ENCODE measurements around the gene NEDD9. TPM values are rescaled to one million over a fixed set of nuclear protein-coding genes. Genes with fewer than 3 reads are reported as not detected.

The NEDD9 gene
- total and polyA plus RNA-seq, 2 of the 13 experiments (the other 11 are each of a cell fraction or from before 2014, with no cell fraction given) = 27.1 to 389 TPM

DNA sequence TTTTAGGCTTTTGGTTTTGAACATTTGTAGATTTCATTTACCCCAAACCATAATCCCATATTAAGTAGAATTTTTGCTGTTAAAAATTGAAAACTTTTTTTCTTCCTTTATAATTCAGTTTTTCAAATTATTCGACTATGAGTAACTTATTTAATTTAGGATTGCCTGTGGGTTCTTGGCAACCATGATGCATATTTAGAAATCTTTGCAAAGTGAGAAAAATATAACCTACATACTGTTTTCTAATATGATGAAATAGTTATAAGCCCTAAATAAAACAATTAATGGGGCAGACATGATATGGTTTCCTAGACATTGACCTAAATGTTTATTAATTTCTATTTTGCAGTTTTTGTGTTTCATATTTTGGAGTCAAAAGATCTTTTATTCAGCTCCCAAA, 23.6 kb downstream of the NEDD9 start:
- intact Hi-C loops (cut with micrococcal nuclease; ENCODE audit: unreplicated experiment) (no loop called here), in situ Hi-C loops (cut with HindIII; ENCODE audit: extremely low pct_ligation_motif_present, low pct_unique_long_range_greater_than_20kb) (no loop called here)
- peaks cover 50 to 92% of the 10 kb centered on the region in 2 experiments for H3K36me3 ChIP-seq (replicated peaks in 1 of 2; ENCODE audit: control insufficient read depth in 1 of 2, insufficient read depth in 2 of 2, low read length in 2 of 2)
- 95% methylated on average over 1 of the region's 1 CpG for WGBS (ENCODE audit: low lambda C conversion rate)
- POLR2A ChIA-PET = interaction anchor here (2.9 kb wide), 1 partner anchor 9 kb away, joined by 39 read pairs; no protein-coding TSS in a partner anchor
- 0 out of 2 replicates have a peak, but pooled peaks have one; percentile 4 for TF ChIP-seq CEBPB (IDR thresholded peaks at IDR 0.05; ENCODE audit: borderline replicate concordance, low read depth, low read length)
- TF ChIP-seq, protein P1, sequence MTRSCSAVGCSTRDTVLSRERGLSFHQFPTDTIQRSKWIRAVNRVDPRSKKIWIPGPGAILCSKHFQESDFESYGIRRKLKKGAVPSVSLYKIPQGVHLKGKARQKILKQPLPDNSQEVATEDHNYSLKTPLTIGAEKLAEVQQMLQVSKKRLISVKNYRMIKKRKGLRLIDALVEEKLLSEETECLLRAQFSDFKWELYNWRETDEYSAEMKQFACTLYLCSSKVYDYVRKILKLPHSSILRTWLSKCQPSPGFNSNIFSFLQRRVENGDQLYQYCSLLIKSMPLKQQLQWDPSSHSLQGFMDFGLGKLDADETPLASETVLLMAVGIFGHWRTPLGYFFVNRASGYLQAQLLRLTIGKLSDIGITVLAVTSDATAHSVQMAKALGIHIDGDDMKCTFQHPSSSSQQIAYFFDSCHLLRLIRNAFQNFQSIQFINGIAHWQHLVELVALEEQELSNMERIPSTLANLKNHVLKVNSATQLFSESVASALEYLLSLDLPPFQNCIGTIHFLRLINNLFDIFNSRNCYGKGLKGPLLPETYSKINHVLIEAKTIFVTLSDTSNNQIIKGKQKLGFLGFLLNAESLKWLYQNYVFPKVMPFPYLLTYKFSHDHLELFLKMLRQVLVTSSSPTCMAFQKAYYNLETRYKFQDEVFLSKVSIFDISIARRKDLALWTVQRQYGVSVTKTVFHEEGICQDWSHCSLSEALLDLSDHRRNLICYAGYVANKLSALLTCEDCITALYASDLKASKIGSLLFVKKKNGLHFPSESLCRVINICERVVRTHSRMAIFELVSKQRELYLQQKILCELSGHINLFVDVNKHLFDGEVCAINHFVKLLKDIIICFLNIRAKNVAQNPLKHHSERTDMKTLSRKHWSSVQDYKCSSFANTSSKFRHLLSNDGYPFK (CRISPR knock-in tag; IDR thresholded peaks at IDR 0.05; ENCODE audit: borderline replicate concordance) = no peak
- CTCF ChIA-PET (ENCODE audit: low intra/inter-chr PET ratio, low total read pairs) = no interaction called here
- H3K4me3 ChIP-seq (replicated peaks in 1 of 3; ENCODE audit: insufficient read depth in 1 of 3, low read depth in 2 of 3, low read length in 3 of 3) = no peak overlapping the region
- H3K79me2 ChIP-seq (ENCODE audit: insufficient read depth, low read length) = peaks cover 97% of the 10 kb centered on the region
- H2AFZ ChIP-seq (ENCODE audit: low read length) = no peak overlapping the region
- peak overlapping the region; percentile 68 for H3K27ac ChIP-seq (ENCODE audit: extremely low read length, insufficient read depth, low read length)
- peaks cover 94% of the 10 kb centered on the region for H4K20me1 ChIP-seq (ENCODE audit: insufficient read depth, low read length)
- no peak overlapping the region for H3K4me2 ChIP-seq (ENCODE audit: low read depth, low read length)
- FAIRE-seq (no peak), DNase-seq (ENCODE audit: low spot score) (no peak), ATAC-seq (no peak)
- no TSS peak for BruUV-seq (replicated peaks)
- H3K9me3 ChIP-seq (ENCODE audit: low read length) = no peaks in the 10 kb centered on the region
- H3K4me1 ChIP-seq (ENCODE audit: insufficient read depth, low read length) = peaks cover 100% of the 10 kb centered on the region
- H3K9ac ChIP-seq (ENCODE audit: insufficient read depth, low read depth, low read length) = no peak overlapping the region
- H3K27me3 ChIP-seq (ENCODE audit: control insufficient read depth in 1 of 2, insufficient read depth in 2 of 2, low read length in 2 of 2) = no peaks in the 10 kb centered on the region

DNA sequence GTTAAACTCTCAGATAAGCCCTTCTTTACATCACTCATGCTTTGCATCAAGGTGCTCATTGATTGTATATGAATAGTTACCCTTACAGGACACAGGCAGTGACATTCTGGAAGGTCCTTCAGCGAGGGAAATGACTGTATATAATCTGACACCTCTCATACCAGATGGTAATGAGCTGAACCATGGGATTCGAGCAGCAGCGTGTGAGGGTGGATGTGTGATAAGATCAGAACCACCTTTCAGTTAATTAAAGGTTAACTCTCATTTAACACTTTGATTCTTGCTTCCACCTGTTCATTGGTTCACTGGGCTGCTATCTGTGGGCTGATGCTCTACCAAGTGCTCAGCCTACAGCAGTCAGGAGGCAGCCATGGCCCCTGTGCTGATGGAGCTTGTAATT, 24.2 kb downstream of the NEDD9 start:
- Histone ChIP-seq H3K36me3 (replicated peaks in 1 of 2; ENCODE audit: control insufficient read depth in 1 of 2, insufficient read depth in 2 of 2, low read length in 2 of 2) (peaks cover 45 to 92% of the 10 kb centered on the region in 2 experiments), H2AFZ (ENCODE audit: low read length) (no peak overlapping the region), H3K79me2 (ENCODE audit: insufficient read depth, low read length) (peaks cover 97% of the 10 kb centered on the region), H3K27me3 (ENCODE audit: control insufficient read depth in 1 of 2, insufficient read depth in 2 of 2, low read length in 2 of 2) (no peaks in the 10 kb centered on the region), H3K9me3 (ENCODE audit: low read length) (no peaks in the 10 kb centered on the region), H3K4me1 (ENCODE audit: insufficient read depth, low read length) (peaks cover 100% of the 10 kb centered on the region), H3K9ac (ENCODE audit: insufficient read depth, low read depth, low read length) (no peak overlapping the region), H4K20me1 (ENCODE audit: insufficient read depth, low read length) (peaks cover 94% of the 10 kb centered on the region), H3K4me2 (ENCODE audit: low read depth, low read length) (peak overlapping the region; percentile 6; the same call in 1 of the 2 replicates), H3K27ac (ENCODE audit: extremely low read length, insufficient read depth, low read length) (peak overlapping the region; percentile 68), H3K4me3 (replicated peaks in 1 of 3; ENCODE audit: insufficient read depth in 1 of 3, low read depth in 2 of 3, low read length in 3 of 3) (no peak overlapping the region)
- no peak for ATAC-seq
- no peak for FAIRE-seq
- whole genome bisulfite sequencing (ENCODE audit: low lambda C conversion rate) = 90% methylated on average over 3 of the region's 3 CpGs
- in situ Hi-C loops (cut with HindIII; ENCODE audit: extremely low pct_ligation_motif_present, low pct_unique_long_range_greater_than_20kb) = no loop called here
- no TSS peak for BruUV-seq (replicated peaks)
- DNase-seq (ENCODE audit: low spot score) = no peak
- POLR2A ChIA-PET = interaction anchor here (2.9 kb wide), 1 partner anchor 10 kb away, joined by 39 read pairs; no protein-coding TSS in a partner anchor
- CTCF ChIA-PET (ENCODE audit: low intra/inter-chr PET ratio, low total read pairs) = no interaction called here
- intact Hi-C loops (cut with micrococcal nuclease; ENCODE audit: unreplicated experiment) = no loop called here
- TF ChIP-seq, protein P2, sequence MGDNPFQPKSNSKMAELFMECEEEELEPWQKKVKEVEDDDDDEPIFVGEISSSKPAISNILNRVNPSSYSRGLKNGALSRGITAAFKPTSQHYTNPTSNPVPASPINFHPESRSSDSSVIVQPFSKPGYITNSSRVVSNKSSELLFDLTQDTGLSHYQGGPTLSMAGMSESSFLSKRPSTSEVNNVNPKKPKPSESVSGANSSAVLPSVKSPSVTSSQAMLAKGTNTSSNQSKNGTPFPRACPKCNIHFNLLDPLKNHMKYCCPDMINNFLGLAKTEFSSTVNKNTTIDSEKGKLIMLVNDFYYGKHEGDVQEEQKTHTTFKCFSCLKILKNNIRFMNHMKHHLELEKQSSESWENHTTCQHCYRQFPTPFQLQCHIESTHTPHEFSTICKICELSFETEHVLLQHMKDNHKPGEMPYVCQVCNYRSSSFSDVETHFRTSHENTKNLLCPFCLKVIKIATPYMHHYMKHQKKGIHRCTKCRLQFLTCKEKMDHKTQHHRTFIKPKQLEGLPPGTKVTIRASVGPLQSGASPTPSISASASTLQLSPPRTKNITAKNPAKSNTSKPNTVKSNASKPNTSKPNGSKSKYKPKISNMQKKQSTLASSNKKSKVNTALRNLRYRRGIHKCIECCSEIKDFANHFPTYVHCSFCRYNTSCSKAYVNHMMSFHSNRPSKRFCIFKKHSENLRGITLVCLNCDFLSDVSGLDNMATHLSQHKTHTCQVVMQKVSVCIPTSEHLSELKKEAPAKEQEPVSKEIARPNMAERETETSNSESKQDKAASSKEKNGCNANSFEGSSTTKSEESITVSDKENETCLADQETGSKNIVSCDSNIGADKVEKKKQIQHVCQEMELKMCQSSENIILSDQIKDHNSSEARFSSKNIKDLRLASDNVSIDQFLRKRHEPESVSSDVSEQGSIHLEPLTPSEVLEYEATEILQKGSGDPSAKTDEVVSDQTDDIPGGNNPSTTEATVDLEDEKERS (CRISPR knock-in tag; IDR thresholded peaks at IDR 0.05) = 0 out of 2 replicates have a peak, but pooled peaks have one; percentile 38
- TF ChIP-seq, protein P3, sequence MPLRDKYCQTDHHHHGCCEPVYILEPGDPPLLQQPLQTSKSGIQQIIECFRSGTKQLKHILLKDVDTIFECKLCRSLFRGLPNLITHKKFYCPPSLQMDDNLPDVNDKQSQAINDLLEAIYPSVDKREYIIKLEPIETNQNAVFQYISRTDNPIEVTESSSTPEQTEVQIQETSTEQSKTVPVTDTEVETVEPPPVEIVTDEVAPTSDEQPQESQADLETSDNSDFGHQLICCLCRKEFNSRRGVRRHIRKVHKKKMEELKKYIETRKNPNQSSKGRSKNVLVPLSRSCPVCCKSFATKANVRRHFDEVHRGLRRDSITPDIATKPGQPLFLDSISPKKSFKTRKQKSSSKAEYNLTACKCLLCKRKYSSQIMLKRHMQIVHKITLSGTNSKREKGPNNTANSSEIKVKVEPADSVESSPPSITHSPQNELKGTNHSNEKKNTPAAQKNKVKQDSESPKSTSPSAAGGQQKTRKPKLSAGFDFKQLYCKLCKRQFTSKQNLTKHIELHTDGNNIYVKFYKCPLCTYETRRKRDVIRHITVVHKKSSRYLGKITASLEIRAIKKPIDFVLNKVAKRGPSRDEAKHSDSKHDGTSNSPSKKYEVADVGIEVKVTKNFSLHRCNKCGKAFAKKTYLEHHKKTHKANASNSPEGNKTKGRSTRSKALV (CRISPR knock-in tag; IDR thresholded peaks at IDR 0.05) = 0 out of 2 replicates have a peak, but pooled peaks have one; percentile 47
- 0 out of 2 replicates have a peak, but pooled peaks have one; percentile 22 for TF ChIP-seq ZNF777 (CRISPR knock-in tag; IDR thresholded peaks at IDR 0.05)
- no peak for TF ChIP-seq DPF2 (CRISPR knock-in tag; IDR thresholded peaks at IDR 0.05; ENCODE audit: borderline replicate concordance, low read depth)
- peak; percentile 47 for TF ChIP-seq POLR2G (IDR thresholded peaks at IDR 0.05; ENCODE audit: low read depth, low read length)
- TF ChIP-seq ZNF75D (CRISPR knock-in tag; IDR thresholded peaks at IDR 0.05; ENCODE audit: borderline replicate concordance) = no peak
- peak in 1 of 2 experiments; percentile 22; a peak in 1 of 4 replicates for TF ChIP-seq POLR2A (IDR thresholded peaks at IDR 0.05; ENCODE audit: insufficient read depth in 1 of 2, low read depth in 2 of 2, low read length in 2 of 2)
- no peak for TF ChIP-seq ZFP37 (CRISPR knock-in tag; IDR thresholded peaks at IDR 0.05; ENCODE audit: borderline replicate concordance)

Data from HepG2 (cell line).